Measurements from ENCODE around the gene LIM2.

DNA sequence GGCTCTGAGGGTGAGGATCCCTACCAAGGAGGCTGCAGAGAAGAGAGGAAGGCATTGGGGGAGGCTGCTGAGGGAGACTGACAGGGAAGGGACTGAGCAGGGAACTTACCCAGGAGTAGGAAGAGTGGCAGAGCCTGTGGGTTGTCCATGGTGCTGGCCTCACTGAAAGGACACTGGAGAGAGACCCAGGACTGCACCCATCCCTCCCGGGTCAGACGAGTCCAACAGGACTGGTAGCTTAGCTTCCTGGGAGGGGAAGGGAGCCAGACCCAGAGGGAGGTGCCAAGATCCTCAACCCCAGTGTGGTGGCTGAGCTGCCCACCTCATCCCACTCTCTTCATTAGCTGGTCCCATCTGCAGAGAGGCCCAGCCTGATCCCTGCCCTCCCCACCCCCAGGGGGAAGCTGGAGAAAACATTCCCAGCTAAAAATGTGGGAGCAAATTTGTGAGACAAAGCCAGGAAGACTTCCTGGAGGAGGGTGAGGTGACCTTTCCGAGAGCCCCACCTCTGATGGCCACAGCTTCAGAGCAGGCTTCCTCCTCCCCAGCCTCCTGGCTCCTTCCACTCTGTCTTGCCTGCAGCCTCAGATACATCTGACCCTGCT is 45.7 kb downstream of the LIM2 start, which contains the start of gene VSIG10L:
- TF ChIP-seq CTCF (IDR thresholded peaks at IDR 0.05) (no peak), EZH2 (IDR thresholded peaks at IDR 0.05; ENCODE audit: borderline replicate concordance, insufficient read depth, low read depth, low read length, poor library complexity, severe bottlenecking) (no peak)

Measured in B cell (primary cell).